HG03565 (cell line): ENCODE measurements around the gene CDH4.

Experiments used
- ATAC-seq: cut with Tn5 transposase; IDR thresholded peaks from one replicate; pipeline ENCODE4 v1.9.1; 2021; ENCODE audit warnings: mild to moderate bottlenecking, moderate library complexity; ENCODE audit not compliant: unreplicated experiment

The CDH4 gene

DNA sequence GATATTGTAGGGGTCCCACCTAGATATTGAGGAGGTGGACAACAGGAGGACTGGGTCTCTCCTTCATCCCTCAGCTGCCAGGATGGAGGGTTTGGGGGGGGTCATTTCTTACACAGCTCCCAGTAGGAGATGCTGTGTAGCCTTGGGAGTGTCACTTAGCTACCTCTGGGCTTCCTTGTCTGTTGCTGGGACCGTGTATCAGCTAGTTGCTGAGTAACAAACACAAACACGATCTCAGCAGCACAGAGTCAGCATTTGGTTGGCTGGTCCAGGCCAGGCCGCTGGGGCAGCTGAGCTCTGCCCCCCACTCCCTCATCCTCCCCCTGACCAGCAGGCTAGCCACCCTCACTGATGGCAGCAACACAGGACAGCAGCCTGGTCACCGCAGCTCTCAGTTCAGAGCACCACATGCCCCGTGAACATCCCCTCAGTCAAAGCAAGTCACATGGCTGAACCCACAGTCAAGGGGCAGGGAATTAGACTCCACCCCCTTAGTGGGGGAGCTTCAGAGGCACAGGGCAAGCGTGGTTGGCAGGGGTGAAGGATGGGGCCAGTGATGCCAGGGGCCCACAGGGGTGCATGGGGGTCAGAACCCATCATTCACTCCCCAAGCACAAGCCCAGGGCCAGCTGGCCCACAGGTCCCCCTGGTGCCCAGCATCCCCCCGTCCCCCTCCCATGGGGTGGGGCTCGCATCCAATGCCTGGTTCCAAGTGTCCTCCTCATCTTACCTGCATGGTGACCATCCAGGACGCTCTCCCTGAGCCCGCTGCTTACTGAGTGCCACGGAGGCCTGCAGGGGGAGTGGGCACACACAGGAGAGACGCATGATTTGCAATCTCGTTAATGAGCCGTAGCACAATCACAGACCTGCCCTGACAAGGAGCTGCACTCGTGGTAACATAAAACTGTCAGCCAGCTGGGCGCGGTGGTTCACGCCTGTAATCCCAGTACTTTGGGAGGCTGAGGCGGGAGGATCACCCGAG lies 701.3 kb downstream of the CDH4 start:
- ATAC-seq, result no peak

DNA sequence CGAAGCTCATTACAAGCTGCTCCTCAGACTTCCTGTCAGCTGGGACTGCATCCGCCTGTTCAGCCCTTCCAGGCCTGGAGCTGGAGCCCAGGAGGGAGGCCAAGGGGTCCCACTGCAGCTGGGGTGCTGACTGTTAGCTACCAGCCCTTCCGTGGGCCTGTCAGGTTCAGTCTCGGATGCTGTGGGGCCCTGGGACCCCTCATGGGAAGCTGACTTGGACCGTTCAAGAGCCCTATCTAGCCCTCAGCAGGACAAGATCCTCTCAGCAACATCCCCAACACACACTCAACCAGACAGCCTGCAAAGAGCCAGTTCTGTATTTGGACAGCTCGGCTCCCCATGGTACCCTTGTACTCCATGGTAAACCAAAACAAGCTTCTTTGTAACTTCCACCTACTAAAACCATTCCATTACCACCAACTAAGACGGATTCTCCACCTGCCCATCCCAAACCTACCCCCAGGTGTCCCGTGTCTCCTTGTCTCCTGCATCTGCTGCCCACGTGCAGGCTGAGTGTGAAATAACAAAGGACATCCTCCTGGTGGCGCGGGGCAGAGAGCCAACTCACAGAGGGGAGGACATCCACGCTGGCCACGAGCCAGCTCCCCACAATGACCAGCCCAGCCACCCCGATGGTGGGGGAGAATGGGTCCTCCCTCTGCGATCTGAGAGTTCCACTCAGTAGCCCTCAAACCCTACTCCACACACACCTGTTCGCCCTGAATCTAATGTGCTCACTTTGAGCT lies 702.4 kb downstream of the CDH4 start:
- no peak for ATAC-seq

DNA sequence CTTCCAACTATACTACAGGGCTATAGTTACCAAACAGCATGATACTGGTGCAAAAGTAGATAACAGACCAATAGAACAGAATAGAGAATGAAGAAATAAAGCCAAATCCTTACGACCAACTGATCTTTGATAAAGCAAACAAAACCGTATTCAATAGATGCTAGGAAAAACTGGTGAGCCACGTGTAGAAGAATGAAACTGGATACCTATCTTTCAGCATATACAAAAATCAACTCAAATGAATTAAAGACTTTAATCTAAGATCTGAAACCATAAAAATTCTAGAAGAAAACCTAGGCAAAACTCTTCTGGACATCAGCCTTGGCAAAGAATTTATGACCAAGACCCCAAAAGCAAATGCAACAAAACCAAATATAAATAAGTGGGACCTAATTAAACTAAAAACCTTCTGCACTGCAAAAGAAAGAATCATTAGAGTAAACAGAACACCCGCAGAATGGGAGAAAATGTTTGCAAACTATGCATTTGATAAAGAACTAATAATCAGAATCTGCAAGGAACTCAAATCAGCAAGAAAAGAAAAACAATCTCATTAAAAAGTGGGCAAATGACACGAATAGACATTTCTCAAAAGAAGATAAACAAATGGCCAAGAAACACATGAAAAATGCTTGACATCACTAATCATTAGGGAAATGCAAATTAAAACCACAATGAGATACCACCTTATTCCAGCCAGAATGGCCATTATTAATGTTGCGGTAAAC lies 703.8 kb downstream of the CDH4 start:
- no peak for ATAC-seq

DNA sequence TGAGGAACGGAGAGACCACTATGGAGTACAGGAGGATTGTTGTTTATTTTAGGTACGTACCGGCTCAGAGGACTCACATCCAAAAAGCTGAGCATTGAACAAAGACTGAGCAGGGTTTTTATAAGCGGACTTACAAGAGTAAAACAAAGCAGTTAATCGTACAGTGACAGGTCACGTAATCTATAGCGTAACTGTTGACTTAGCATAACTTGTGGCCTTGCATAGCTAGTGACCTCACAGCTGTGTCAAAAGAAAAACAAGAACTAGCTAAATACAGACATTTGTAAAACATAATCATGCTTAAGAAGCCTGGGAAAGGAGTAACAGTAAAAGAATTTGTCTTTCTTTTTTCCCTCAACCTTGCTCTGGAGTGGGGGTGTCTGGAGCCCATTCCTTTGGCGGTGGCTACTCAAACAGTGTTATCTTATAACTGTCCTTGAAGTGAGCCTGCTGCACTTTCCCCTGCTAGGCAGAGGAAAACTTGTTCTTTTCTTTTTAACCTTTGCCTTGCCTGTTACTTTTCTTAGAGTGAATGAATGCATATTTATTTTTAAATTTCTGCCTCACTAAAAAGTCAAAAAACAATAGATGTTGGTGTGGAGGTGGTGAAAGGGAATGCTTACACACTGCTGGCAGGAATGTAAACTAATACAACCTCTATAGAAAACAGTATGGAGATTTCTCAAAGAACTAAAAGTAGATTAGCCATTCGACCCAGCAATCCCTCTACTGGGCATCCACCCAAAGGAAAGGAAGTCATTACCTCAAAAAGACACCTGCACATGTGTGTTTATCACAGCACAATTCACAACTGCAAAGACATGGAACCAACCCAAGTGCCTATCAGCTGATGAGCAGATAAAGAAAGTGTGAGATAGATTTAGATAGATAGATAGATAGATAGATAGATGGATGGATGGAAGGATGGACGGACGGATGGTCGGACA lies 704.6 kb downstream of the CDH4 start:
- no peak for ATAC-seq

DNA sequence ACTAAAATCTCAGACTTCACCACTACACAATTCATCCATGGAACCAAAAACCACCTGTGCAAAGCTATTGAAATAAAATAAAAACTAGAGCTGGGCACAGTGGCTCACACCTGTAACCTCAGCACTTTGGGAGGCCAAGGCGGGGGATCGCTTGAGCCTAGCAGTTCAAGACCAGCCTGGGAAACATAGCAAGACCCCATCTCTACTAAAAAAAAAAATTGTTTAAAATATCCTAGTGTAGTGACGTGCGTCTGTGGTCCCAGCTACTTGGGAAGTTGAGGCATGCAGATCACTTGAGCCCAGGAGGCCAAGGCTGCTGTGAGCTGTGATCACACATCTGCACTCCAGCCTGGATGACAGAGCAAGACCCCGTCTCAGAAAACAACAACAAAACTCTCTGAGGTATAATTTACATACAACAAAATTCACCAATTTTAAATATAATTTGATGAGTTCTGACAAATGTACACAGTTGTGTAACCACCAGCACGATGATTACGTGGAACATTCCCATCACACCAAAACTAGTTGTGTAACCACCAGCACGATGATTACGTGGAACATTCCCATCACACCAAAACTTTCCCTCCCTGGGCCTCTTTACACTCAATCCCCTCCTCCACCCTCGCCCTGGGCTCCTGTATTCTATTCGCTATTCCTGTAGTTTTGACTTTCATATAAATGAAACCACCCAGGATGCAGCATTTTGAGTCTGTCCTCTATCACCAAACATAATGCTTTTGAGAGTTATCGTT lies 706.1 kb downstream of the CDH4 start:
- no peak for ATAC-seq

DNA sequence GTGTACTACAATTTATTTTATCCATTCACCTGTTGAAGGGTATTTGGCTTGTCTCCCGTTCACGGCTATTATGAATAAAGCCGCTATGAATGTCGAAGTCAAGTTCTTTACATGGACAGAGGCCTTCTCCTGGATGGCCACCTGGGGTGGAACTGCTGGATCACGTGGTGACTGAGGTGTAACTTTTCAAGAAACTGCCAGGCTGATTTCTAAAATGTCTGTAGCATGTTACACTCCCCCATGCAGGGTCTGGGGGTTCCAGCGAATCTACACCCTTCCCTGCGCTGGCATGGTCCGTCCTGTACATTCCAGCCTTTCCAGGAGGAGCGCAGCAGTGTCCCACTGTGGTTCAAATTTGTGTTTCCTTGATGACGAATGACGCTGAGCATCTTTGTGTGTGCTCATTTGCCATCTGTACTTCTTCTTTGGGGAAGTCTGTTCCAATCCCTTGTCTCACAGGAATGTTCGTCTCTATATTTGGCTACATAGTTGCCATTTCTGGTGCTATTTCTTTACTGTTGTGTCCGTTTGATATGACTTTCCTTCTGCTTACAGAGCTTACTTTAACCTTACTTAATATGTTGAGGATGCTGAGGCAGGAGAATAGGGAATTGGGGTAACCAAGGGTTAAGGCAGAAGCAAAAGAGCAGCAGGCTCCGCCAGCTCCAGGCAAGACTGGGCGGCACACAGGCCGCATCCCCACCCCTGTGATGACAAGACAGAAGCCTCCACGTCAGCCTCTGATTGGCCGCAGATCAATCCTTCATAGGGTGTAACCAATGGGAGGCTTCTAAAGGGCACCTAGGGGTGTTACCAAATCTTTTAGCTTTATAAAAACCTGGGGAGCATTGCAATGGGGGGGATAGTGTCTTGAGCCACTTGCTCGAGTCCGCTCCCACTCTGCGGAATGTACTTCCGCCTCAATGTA lies 707.0 kb downstream of the CDH4 start:
- no peak for ATAC-seq

DNA sequence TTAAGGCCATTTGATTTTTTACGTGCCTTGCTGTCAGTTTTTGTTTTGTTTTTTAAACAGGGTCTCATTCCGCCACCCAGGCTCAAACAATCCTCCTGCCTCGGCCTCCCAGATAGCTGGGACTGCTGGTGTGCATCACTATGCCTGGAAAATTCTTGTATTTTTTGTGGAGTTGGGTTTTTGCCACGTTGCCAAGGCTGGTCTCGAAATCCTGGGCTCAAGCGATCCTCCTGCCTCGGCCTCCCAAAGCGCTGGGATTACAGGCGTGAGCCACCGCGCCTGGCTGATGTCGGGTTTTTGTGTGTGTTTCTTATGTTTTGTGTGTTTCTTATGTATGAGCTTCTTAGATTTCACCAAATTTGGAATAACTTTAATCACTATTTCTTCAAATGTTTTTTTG lies 708.8 kb downstream of the CDH4 start:
- ATAC-seq, result no peak

DNA sequence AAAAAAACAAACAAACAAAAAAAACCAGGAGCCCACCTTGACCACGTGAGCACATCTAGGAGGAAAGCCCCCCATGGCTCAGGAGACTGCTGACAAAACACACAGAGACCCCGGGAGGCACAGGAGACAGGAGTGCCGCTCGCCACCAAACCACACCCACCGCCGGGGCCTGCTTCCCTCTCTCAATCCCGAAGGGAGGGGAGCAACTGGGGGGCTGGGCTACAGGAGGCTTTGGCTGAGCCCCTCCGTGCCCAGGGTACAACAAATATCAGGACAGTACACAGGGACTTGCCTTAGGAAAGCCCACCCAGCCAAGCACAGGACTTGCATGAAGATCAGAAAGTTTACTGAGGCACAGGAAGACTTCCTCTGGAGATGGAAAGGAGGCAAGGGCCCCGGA lies 711.1 kb downstream of the CDH4 start:
- ATAC-seq, result no peak

DNA sequence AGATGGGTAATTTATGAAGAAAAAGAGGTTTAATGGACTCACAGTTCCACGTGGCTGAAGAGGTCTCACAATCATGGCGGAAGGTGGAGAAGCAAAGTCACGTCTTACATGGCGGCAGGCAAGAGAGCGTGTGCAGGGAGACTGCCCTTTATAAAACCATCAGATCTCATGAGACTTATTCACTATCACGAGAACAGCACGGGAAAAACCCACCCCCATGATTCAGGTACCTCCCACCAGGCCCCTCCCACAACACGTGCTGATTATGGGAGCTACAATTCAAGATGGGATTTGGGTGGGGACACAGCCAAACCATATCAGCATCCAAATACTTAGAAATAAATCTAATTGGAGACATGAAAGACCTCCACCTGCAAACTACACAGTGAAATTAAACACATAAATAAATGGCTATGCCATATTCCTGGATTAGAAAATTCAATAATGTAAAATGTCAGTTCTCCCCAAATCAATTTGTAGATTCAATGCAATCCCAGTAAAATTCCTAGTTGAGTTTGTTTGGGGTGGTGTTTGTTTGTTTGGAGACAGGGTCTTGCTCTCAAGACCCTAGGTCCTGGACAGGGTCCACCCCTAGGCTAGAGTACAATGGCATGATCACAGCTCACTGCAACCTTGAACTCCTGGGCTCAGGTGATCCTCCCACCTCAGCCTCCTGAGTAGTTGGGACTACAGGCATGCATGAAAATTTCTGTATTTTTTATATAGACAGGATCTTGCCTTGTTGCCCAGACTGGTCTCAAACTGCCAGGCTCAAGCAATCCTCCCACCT lies 712.0 kb downstream of the CDH4 start:
- ATAC-seq, result no peak

DNA sequence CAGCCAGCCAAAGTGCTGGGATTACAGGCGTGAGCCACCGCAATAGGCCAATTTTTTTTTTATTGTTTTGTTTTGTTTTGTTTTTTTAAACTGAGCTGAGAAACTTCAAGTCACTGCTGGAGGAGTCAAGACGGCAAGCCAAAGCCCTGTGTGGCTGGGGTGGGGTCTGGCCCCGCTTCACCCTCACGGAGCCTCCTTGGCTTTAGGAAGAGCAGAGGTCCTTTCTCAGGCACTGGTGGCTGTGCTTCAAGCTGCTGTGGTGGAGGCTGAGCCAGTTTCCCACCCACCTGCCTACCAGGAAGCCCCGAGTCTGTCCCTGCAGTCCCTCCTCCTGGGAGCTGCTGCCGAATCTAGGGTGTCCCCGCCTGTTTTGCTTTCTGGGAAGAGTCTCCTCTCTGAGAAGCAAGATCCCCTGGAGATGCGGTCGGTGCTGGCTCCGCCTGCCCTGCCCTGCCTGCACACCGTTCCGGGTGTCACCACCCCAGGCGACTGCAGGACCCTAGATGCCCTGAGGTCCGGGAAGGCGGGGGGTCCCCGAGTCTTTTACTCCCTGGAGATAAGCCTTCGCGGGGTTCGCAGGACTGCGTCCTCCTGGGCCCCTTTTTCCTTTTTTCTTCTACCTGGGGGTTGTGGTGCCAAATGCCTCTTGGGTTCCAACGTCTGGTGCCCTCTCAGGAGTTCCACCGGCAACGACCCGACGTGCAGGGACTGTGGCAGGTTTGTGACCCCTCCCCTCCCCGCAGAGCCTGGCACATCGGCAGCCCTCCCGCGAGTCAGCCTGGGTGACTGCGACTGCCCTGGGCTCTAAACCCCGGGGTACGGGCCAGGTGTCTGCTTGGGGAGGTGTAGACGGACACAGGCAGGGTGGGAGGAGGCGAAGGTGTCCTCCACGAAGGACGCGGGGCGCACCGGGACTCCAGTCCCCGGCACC lies 712.9 kb downstream of the CDH4 start:
- no peak for ATAC-seq

DNA sequence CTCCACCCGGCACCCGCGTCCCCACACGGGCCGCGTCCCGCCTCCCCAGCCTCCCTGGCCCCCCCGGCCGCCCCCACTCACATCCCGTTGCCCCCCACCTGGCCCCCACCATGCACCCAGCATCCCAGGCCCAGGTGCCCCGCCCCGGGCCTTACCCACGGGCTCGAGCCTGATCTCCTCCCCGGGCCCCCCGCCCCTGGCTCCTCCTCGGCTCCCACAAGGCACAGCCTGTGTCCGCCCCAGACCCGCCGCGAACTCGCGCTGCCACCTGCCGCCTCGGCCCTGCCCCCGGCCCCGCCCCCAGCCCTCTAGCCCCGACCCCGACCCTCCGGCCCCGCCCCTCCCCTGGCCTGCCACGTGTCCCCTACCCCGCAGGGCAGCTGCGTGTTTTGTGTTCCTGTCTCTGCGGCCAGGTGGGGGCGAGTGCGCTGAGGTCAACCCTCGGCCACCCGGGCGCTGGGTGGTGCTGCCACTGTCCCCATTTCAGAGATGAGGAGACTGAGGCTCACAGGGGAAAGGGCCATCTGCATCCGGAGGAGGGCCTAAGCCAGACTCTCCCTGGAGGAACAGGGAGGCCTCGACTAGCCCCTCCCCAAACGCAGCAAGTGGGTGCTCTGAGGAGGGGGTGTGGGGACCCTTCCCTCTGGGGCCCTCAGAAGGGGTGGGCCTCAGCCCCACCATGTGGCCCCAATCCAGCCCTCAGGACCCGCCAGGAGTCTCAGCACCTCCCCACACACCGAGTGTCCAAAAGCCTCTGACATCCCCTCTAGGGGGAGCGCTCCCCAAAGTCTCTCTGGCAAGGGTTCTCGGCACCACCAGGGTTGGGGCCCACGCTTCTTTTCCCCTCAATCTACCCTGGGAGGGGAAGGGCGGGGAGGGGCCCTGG lies 713.8 kb downstream of the CDH4 start:
- ATAC-seq, result no peak

DNA sequence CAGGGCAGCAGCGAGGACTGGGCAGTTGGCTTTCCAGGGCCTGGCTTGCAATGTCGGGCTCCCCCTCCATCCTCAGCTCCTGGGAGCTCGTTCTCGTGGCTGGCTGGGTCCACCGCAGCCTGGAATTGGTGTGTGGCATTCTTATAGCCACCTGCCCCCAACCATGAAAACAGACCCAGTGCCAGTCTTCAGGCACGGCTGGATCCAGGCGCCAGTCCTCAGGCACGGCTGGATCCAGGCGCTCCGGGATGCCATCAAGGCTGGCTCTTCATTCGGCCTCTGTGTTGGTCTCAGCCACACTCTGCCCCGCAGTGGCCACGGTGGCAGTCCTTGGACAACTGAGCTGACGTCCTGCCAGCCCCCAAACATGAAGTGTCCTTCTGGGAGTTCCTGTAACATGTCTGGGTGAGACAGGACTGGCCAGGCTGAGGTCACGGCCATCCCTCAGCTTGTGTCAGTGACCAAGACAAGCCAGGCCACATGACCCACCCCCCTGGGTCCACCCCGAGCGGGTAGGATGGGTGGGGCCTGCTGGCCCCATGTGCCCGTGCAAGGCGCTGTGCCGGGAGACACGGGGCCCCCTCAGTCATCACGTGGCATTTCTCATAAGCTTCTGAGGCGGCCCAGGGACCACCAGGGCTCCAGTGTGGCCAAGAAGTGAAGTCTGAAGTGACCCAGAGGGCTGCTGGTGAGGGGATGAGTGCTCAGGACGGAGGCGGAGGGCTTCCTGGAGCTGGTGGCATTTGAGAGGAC lies 714.6 kb downstream of the CDH4 start:
- no peak for ATAC-seq

DNA sequence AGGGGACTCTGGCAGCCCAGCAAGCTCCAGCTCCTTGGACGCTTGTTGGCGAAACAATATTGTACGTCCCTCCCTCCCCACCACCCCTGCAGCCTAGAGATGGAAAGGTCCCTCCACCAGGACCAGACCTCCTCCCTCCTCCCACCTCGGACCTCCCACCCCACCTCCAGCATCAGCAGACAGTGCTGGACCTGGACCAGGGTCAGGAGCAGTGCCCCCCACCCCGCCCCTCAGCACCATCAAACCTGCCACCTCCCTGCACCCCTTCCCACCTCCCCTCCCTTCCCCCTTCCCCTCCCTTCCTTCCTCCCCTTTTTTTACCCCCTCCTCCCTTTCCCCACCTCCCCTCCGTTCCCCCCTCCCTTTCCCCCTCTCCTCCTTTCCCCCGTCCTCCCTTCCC lies 715.2 kb downstream of the CDH4 start:
- no peak for ATAC-seq

DNA sequence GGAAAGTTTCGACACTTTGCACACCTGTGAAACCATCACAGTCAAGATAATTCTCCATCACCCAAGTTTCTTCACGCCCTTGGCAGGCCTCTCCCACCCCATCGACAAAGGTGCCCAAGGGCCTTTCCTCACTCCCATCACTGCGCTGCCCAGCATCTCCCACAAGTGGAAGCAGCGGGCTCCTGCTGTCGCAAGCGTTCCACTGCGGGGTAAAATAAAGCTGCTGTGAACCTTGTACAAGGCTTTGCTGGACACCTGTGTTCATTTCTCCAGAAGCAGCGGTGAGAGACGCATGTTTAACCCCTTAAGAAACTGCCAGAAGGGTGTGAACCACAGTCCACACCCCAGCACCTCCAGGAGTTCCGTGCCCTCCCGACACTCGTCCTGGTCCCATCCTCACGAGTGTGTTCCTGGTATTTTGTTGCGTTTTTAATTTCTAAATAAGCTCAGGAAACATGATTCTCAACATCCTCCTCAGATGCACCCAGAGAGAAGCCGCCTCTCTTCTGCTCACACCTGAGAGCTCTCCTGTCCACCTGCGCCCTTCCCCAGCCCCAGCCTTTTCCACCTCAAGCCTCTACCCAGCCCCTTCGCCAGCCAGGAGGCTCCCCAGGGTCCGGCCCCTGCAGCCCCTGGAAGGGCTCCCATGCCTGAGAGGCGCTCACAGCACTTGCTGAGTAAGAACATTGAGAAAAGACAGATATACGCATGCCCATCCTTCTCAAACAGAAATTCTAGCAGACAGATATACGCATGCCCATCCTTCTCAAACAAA lies 716.2 kb downstream of the CDH4 start:
- no peak for ATAC-seq
